Fibroblast of skin of right quadriceps (primary cell): ENCODE results near the gene HES2.
"Not testable (repeated sequence)": the region's sequence is repeated elsewhere in the genome, so short reads cannot be mapped to it uniquely, and the experiment has no call there.

Experiments used
- DNase-seq: peaks from one replicate; pipeline ENCODE4 v3.0.0-alpha.2; 2013

HES2 gene

DNA sequence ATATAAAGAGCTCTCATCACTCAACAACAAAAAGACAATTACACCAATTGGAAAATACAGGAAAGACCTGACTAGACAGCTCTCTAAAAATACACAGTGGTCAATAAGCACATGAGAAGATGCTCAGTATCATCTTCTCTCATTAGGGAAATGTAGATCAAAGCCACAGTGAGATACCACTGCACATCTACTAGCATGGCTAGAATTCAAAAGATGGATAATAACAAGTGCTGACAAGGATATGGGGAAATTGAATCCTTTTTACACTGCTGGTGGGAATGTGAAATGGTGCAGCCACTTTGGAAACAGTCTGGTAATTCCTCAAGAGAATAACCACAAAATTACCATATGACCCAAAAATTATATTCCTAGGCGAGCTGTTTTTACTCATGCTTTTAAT lies 35.6 kb downstream of the HES2 start:
- DNase-seq, result no peak

GRCh38 chr1:6380037-6380436 lies 39.7 kb downstream of the HES2 start:
- DNase-seq, result no peak

GRCh38 chr1:6378096-6378746 lies 41.5 kb downstream of the HES2 start:
- DNase-seq, result no peak

GRCh38 chr1:6373961-6374720 lies 45.6 kb downstream of the HES2 start:
- DNase-seq, result no peak

DNA sequence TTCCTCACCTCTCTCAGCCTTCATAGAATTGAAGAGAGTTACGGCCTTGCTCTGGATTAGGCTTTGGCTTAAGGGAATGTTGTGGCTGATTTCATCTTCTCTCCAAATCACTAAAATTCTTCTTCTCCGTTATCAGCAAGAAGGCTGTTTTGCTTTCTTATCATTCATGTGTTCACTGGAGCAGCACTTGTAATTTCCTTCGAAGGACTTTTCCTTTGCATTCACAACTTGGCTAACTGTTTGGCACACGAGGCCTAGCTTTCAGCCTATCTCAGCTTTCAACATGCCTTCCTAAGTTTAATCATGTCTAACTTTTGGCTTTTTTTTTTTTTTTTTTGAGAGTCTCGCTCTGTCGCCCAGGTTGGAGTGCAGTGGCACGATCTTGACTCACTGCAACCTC lies 47.5 kb downstream of the HES2 start:
- DNase-seq, result not testable (repeated sequence)

GRCh38 chr1:6370006-6370405 lies 49.7 kb downstream of the HES2 start:
- no peak for DNase-seq

DNA sequence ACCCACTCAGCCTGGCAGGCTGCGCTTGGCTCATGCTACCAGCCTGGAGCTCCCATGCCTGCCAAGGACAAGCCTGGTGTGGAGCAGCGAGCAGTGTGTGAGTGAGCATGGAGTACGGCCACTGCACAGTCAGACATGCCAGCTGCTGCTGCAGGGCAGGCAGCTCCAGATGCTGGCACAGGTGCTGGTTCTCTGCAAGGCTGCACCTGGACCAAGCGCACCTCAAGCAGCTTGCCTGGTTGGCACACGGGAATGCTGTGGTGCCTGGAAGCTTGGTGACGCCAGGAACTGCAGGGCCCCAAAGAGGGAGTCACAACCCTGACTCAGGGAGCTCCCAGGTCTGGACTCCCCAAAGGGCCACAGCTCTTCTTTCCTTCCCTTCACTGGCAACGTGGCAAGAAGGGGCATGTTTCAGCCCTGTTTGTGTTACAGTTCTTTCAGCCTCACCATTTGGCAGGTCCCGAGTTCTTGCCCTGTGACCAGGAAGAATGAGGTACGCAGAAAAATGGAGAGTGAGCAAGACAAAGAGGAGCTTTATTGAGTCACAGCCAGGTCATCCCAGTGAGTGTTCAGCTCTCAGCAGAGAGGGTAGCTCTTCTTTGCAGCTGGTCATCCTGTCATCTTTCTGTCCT lies 52.2 kb downstream of the HES2 start:
- no peak for DNase-seq

- DNase-seq, result no peak
These were observed 54.7 kb downstream of the HES2 start for GRCh38 chr1:6365047-6365446.

- peak; percentile 34 for DNase-seq
These were observed 56.4 kb downstream of the HES2 start for GRCh38 chr1:6363085-6363884.
